C4-2B (cell line): ENCODE measurements around the gene CAMK4.
"Not testable (repeated sequence)": the region's sequence is repeated elsewhere in the genome, so short reads cannot be mapped to it uniquely, and the experiment has no call there.

Experiments used
- ZFX ChIP-seq: fragments of 450-650 bp; IDR thresholded peaks from 2 replicates; pipeline ENCODE4 v1.6.1; 2017
- TF ChIP-seq, protein P1 (sequence below): fragments of 450-650 bp; conservative IDR thresholded peaks from 2 replicates; pipeline ENCODE4 v1.5.1; 2017; ENCODE audit warnings: mild to moderate bottlenecking

DNA sequence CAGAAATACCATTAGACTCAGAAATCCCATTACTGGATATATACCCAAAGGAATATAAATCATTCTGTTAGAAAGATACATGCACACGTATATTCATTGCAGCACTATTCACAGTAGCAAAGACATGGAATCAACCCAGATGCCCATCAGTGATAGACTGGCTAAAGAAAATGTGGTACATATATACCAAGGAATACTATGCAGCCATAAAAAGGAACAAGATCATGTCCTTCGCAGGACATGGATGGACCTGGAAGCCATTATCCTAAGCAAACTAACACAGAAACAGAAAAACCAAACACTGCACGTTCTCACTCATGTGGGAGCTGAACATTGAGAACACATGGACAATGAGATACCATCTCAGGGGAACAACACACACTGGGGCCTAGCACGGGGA is 33.4 kb downstream of the CAMK4 start:
- TF ChIP-seq, protein P1, sequence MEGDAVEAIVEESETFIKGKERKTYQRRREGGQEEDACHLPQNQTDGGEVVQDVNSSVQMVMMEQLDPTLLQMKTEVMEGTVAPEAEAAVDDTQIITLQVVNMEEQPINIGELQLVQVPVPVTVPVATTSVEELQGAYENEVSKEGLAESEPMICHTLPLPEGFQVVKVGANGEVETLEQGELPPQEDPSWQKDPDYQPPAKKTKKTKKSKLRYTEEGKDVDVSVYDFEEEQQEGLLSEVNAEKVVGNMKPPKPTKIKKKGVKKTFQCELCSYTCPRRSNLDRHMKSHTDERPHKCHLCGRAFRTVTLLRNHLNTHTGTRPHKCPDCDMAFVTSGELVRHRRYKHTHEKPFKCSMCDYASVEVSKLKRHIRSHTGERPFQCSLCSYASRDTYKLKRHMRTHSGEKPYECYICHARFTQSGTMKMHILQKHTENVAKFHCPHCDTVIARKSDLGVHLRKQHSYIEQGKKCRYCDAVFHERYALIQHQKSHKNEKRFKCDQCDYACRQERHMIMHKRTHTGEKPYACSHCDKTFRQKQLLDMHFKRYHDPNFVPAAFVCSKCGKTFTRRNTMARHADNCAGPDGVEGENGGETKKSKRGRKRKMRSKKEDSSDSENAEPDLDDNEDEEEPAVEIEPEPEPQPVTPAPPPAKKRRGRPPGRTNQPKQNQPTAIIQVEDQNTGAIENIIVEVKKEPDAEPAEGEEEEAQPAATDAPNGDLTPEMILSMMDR = not testable (repeated sequence)
- not testable (repeated sequence) for TF ChIP-seq ZFX
